ENCODE measurements around the gene CCDC30.

- no peak for TF ChIP-seq GATA2 (IDR thresholded peaks at IDR 0.05; ENCODE audit: low read depth, low read length)
- no peak for TF ChIP-seq GATA3 (IDR thresholded peaks at IDR 0.05; ENCODE audit: low read depth, low read length)
Measured at GRCh38 chr1:42551590-42551989, 88.5 kb downstream of the CCDC30 start.

Measured in SH-SY5Y (cell line).